ENCODE results near the gene EDRF1.

Gene EDRF1

DNA sequence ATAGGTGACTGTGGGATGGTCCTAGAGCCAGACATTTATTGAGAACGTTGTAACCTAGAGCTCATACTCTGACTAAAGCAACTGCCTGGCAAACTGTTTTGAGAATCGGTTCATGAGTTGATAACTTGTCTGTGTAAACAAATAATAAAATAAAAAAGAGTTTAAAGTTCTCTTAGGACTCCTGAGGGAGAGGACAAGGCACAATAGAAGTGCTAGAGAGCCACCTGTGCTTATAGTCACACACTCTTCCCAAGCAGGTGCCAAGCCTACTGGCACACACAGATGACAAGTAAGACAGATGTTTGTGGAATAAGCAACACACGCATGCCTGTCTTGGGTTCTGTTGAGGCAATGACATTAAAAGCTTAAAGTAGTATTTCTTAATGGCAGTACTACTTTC, 7.9 kb downstream of the EDRF1 start:
- 65 to 67% methylated on average over 3 of the region's 3 CpGs for WGBS, 2 experiments
- H3K27ac ChIP-seq (ENCODE audit: insufficient read depth, low read depth, low read length, poor library complexity, severe bottlenecking): no peak overlapping the region
- no peaks in the 10 kb centered on the region for H3K4me1 ChIP-seq (ENCODE audit: control insufficient read depth, insufficient read depth, low read length)
- H3K27me3 ChIP-seq (ENCODE audit: control insufficient read depth, insufficient read depth, low read length, poor library complexity, severe bottlenecking): no peaks in the 10 kb centered on the region
- no peak overlapping the region for H3K4me3 ChIP-seq (ENCODE audit: insufficient read depth, low read depth, low read length)
- peaks cover 53% of the 10 kb centered on the region for H3K36me3 ChIP-seq (ENCODE audit: control insufficient read depth, insufficient read depth, low read length)
- no peaks in the 10 kb centered on the region for H3K9me3 ChIP-seq (ENCODE audit: control insufficient read depth, low read length)

DNA sequence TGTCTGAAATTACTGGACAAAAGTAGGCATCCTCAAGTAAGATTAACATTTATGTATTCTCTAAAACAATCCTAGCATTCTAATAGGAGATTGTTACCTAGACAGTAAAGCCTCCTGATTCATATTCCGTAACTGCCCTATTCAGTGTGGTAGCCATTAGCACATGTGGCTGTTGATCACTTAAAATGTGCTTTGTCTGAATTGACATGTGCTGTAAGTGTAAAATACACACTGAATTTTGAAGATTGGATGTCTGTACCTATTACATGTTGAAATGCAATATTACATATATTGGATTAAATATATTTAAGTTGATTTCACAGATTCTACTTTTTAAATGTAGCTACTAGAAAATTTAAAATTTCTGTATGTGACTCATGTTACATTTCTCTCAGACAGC, 14.6 kb downstream of the EDRF1 start:
- peaks cover 79% of the 10 kb centered on the region for H3K36me3 ChIP-seq (ENCODE audit: control insufficient read depth, insufficient read depth, low read length)
- WGBS, 2 experiments: 94 to 100% methylated on average over 1 of the region's 1 CpG

DNA sequence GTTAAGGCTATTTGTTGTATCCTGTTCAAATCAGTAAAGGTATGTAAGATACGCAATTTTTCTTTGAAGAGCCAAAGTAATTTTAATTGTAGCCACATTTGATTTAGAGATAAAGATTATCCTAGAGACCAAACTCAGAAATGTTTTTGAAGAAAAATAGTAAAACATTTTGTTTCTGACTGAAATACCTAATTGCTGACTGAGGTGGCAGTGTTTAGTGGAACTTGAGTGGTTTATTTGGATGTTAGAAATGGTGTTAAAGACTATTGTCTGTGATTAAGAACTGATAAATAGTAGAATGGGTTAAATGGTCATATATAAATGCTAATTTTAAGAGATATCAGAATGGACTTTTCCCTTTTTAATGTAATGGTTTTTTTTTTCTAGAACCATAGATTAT, 15.3 kb downstream of the EDRF1 start:
- H3K9me3 ChIP-seq (ENCODE audit: control insufficient read depth, low read length): no peaks in the 10 kb centered on the region
- H3K27ac ChIP-seq (ENCODE audit: insufficient read depth, low read depth, low read length, poor library complexity, severe bottlenecking): no peak overlapping the region
- 100% methylated on average over 1 of the region's 1 CpG for WGBS, 2 experiments
- H3K27me3 ChIP-seq (ENCODE audit: control insufficient read depth, insufficient read depth, low read length, poor library complexity, severe bottlenecking): no peaks in the 10 kb centered on the region
- no peak overlapping the region for H3K4me3 ChIP-seq (ENCODE audit: insufficient read depth, low read depth, low read length)
- peaks cover 76% of the 10 kb centered on the region for H3K36me3 ChIP-seq (ENCODE audit: control insufficient read depth, insufficient read depth, low read length)
- no peaks in the 10 kb centered on the region for H3K4me1 ChIP-seq (ENCODE audit: control insufficient read depth, insufficient read depth, low read length)

More for the DNA sequence above, 14.6 kb downstream of the EDRF1 start:
- Histone ChIP-seq H3K4me3 (ENCODE audit: insufficient read depth, low read depth, low read length) (no peak overlapping the region), H3K4me1 (ENCODE audit: control insufficient read depth, insufficient read depth, low read length) (no peaks in the 10 kb centered on the region), H3K27me3 (ENCODE audit: control insufficient read depth, insufficient read depth, low read length, poor library complexity, severe bottlenecking) (no peaks in the 10 kb centered on the region), H3K27ac (ENCODE audit: insufficient read depth, low read depth, low read length, poor library complexity, severe bottlenecking) (no peak overlapping the region), H3K9me3 (ENCODE audit: control insufficient read depth, low read length) (no peaks in the 10 kb centered on the region)

DNA sequence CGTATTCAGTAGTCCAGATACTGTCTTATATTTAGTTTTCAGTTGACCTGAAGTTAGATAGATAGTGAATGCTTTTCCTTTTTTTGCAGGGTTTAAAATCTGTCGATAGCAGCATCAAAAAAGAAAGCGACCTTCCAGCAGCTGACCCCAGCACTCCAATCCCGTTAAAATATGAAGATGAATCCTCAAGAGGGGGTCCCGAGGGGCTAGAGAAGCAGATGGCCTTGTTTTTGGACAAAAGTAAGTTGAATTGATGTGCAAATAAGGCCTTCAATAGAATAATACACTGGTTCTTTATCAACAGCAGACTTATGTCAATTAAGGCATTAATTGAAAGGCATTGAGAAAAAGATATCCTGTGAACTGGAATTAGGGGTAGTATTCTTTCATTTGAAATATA, 18.7 kb downstream of the EDRF1 start:
- Histone ChIP-seq H3K9me3 (ENCODE audit: control insufficient read depth, low read length) (no peaks in the 10 kb centered on the region), H3K27me3 (ENCODE audit: control insufficient read depth, insufficient read depth, low read length, poor library complexity, severe bottlenecking) (no peaks in the 10 kb centered on the region), H3K4me1 (ENCODE audit: control insufficient read depth, insufficient read depth, low read length) (no peaks in the 10 kb centered on the region), H3K36me3 (ENCODE audit: control insufficient read depth, insufficient read depth, low read length) (peaks cover 65% of the 10 kb centered on the region), H3K27ac (ENCODE audit: insufficient read depth, low read depth, low read length, poor library complexity, severe bottlenecking) (no peak overlapping the region), H3K4me3 (ENCODE audit: insufficient read depth, low read depth, low read length) (no peak overlapping the region)
- 98 to 100% methylated on average over 4 to 5 of the region's 5 CpGs for WGBS, 2 experiments

DNA sequence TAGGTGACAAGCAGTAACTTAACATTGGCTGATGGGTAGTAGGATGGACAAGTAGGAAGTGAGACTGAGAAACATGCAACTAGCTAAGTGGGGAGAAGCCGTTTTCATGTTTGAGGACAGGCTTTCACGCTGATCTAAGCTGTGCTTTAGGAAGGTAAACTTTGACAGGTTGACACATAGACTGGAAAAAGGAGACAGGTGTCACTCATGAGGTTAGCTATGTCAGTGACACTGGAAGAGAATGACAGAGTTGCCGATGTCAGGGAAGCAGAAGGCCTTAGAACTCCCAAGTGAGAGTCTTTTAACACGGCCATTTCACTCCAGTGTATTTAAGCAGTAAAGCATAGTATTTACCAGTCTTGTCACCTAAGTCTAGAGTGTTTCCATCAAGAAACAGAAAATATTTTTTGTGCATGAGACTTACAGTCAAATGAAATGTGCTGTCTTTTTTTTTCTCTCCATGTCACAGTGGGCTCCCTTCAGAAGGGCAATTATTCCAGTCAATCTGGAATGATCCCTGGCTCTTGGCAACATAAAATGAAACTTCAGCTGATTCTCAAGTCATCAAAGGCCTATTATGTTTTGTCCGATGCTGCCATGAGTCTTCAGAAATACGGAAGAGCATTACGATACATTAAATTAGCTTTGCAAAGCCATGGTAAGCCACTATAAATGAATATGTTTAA, 20.6 kb downstream of the EDRF1 start:
- Histone ChIP-seq H3K4me3 (ENCODE audit: insufficient read depth, low read depth, low read length) (no peak overlapping the region), H3K4me1 (ENCODE audit: control insufficient read depth, insufficient read depth, low read length) (no peaks in the 10 kb centered on the region), H3K9me3 (ENCODE audit: control insufficient read depth, low read length) (no peaks in the 10 kb centered on the region), H3K27ac (ENCODE audit: insufficient read depth, low read depth, low read length, poor library complexity, severe bottlenecking) (no peak overlapping the region), H3K27me3 (ENCODE audit: control insufficient read depth, insufficient read depth, low read length, poor library complexity, severe bottlenecking) (no peaks in the 10 kb centered on the region), H3K36me3 (ENCODE audit: control insufficient read depth, insufficient read depth, low read length) (peaks cover 67% of the 10 kb centered on the region)
- 96% methylated on average over 7 of the region's 7 CpGs for WGBS, 2 experiments

DNA sequence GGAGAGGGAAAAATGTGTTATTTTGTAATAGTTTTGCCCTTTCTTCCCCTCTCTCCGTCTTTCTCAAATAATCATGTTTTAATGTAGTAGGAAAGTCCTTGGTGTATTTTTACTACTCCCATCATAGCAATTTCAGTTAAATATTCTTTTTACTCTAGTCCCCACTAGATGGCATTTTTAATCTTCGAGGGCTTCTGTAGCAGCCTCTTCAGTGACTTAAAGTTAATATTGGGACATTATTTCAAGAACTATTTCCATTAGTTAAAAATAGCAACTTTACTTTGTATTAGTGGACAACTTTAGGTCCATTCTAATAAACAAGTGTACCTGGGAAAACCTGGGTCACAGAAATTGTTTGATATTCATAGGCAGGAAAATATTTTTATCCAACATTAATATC, 23.0 kb downstream of the EDRF1 start:
- peaks cover 66% of the 10 kb centered on the region for H3K36me3 ChIP-seq (ENCODE audit: control insufficient read depth, insufficient read depth, low read length)
- H3K27me3 ChIP-seq (ENCODE audit: control insufficient read depth, insufficient read depth, low read length, poor library complexity, severe bottlenecking): no peaks in the 10 kb centered on the region
- no peaks in the 10 kb centered on the region for H3K4me1 ChIP-seq (ENCODE audit: control insufficient read depth, insufficient read depth, low read length)
- WGBS, 2 experiments: 100% methylated on average over 1 of the region's 2 CpGs; no CpG with 5 or more reads in 1 of the 2 experiments
- no peaks in the 10 kb centered on the region for H3K9me3 ChIP-seq (ENCODE audit: control insufficient read depth, low read length)
- H3K4me3 ChIP-seq (ENCODE audit: insufficient read depth, low read depth, low read length): no peak overlapping the region
- no peak overlapping the region for H3K27ac ChIP-seq (ENCODE audit: insufficient read depth, low read depth, low read length, poor library complexity, severe bottlenecking)

DNA sequence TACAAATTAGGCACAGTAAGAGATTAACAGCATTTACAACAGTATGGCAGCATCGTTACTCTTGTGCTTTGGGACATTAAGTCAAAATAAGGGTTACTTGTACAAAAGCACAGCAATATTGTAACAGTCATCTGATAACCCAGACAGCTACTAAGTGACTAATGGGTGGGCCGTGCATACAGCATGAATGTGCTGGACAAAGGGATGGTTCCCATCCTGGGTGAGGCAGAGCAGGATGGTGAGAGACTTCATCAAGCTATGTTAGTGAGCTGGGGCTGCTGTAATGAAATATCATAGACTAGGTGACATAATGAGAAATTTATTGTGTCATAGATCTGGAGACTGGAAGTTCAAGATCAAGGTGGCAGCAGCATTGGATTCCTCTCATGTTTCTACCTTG, 25.4 kb downstream of the EDRF1 start:
- 93 to 98% methylated on average over 2 of the region's 2 CpGs for WGBS, 2 experiments
- Histone ChIP-seq H3K36me3 (ENCODE audit: control insufficient read depth, insufficient read depth, low read length) (peaks cover 69% of the 10 kb centered on the region), H3K27ac (ENCODE audit: insufficient read depth, low read depth, low read length, poor library complexity, severe bottlenecking) (no peak overlapping the region), H3K4me1 (ENCODE audit: control insufficient read depth, insufficient read depth, low read length) (no peaks in the 10 kb centered on the region), H3K9me3 (ENCODE audit: control insufficient read depth, low read length) (no peaks in the 10 kb centered on the region), H3K4me3 (ENCODE audit: insufficient read depth, low read depth, low read length) (no peak overlapping the region), H3K27me3 (ENCODE audit: control insufficient read depth, insufficient read depth, low read length, poor library complexity, severe bottlenecking) (no peaks in the 10 kb centered on the region)

DNA sequence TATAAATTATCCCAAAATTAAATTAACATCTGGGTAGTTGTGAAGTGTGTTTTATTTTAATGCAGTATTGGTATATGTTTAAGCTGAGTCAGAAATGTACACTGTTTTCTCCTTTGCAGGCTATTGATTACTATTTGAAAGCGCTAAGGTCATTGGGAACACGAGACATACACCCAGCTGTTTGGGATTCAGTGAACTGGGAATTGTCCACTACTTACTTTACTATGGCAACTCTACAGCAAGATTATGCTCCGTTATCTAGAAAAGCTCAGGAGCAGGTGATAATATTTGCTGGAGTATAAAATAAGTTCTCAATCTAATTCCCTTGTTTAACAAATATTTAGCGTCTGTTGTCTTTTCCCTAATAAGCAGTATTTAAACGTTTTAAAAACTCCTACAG, 27.9 kb downstream of the EDRF1 start:
- WGBS, 2 experiments: 99% methylated on average over 4 of the region's 5 CpGs
- Histone ChIP-seq H3K4me3 (ENCODE audit: insufficient read depth, low read depth, low read length) (no peak overlapping the region), H3K4me1 (ENCODE audit: control insufficient read depth, insufficient read depth, low read length) (no peaks in the 10 kb centered on the region), H3K27ac (ENCODE audit: insufficient read depth, low read depth, low read length, poor library complexity, severe bottlenecking) (no peak overlapping the region), H3K36me3 (ENCODE audit: control insufficient read depth, insufficient read depth, low read length) (peaks cover 61% of the 10 kb centered on the region), H3K27me3 (ENCODE audit: control insufficient read depth, insufficient read depth, low read length, poor library complexity, severe bottlenecking) (no peaks in the 10 kb centered on the region), H3K9me3 (ENCODE audit: control insufficient read depth, low read length) (no peaks in the 10 kb centered on the region)

DNA sequence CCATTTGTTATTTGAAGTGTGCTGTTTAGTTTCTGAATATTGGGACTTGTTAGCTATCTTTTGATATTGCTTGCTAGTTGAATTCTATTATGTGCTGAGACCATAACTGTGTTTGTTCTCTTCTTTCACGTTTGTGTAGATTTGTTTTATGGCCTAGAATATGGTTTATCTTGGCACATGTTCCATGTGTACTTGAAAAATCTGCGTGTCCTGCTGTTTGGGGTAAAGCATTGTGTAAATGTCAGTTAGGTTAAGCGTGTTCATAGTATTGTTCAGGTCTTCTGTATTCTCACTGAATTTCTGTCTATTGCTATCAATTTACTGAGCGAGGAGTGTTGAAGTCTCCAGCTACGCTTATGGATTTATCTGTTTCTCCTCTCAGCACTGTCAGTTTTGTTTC, 36.7 kb downstream of the EDRF1 start:
- Histone ChIP-seq H3K36me3 (ENCODE audit: control insufficient read depth, insufficient read depth, low read length) (peaks cover 31% of the 10 kb centered on the region), H3K27ac (ENCODE audit: insufficient read depth, low read depth, low read length, poor library complexity, severe bottlenecking) (no peak overlapping the region), H3K9me3 (ENCODE audit: control insufficient read depth, low read length) (no peaks in the 10 kb centered on the region), H3K27me3 (ENCODE audit: control insufficient read depth, insufficient read depth, low read length, poor library complexity, severe bottlenecking) (no peaks in the 10 kb centered on the region), H3K4me1 (ENCODE audit: control insufficient read depth, insufficient read depth, low read length) (peaks cover 9% of the 10 kb centered on the region), H3K4me3 (ENCODE audit: insufficient read depth, low read depth, low read length) (no peak overlapping the region)
- WGBS, 2 experiments: 96 to 99% methylated on average over 5 of the region's 5 CpGs

DNA sequence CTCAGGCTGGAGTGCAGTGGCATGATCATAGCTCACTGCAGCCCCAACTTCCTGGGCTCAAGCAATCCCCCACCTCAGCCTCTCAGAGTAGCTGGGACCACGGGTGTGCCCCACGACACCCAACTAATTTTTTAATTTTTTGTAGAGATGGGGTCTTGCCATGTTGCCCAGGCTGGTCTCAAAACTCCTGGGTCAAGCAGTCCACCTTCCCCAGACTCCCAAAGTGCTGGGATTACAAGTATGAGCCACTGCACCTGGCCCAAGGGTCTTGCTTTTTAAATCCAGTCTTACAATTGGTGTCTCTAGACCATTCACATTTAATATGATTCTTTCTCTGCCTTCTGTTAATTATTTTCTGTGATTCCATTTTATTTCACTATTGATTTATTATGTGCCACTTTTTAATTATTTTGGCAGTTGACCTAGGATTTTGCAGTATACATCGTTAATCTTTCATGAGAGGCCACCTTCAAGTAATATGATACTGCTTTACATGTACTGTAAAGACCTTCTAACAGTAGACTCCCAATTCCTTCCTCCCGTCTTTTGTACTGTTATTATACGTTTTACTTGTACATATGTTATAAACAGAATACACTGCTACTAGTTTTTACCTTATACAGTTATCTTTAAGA, 37.5 kb downstream of the EDRF1 start:
- Histone ChIP-seq H3K4me3 (ENCODE audit: insufficient read depth, low read depth, low read length) (no peak overlapping the region), H3K4me1 (ENCODE audit: control insufficient read depth, insufficient read depth, low read length) (peaks cover 16% of the 10 kb centered on the region), H3K27ac (ENCODE audit: insufficient read depth, low read depth, low read length, poor library complexity, severe bottlenecking) (no peak overlapping the region), H3K36me3 (ENCODE audit: control insufficient read depth, insufficient read depth, low read length) (peaks cover 28% of the 10 kb centered on the region), H3K9me3 (ENCODE audit: control insufficient read depth, low read length) (no peaks in the 10 kb centered on the region), H3K27me3 (ENCODE audit: control insufficient read depth, insufficient read depth, low read length, poor library complexity, severe bottlenecking) (no peaks in the 10 kb centered on the region)
- 92 to 100% methylated on average over 3 to 4 of the region's 5 CpGs for WGBS, 2 experiments

All from ectodermal cell (in vitro differentiated cells).